H1 (cell line): ENCODE results near the gene DPYSL3. TPM values are rescaled to one million over a fixed set of nuclear protein-coding genes. Genes with fewer than 3 reads are reported as not detected.

ENCODE experiments used
- ASH2L ChIP-seq: fragments of 200-600, 300-600 bp; sonication (generic); IDR thresholded peaks from one replicate; pipeline ENCODE4 v1.7.1; 2017; ENCODE audit warnings: low read length
- FOSL1 ChIP-seq: IDR thresholded peaks from 2 replicates; pipeline ENCODE4 v1.6.1; 2011; ENCODE audit warnings: mild to moderate bottlenecking, low read depth, low read length, moderate library complexity; ENCODE audit not compliant: insufficient read depth
- GABPA ChIP-seq: IDR thresholded peaks from 2 replicates; pipeline ENCODE4 v1.6.1; 2011; ENCODE audit warnings: mild to moderate bottlenecking, low read length, moderate library complexity, borderline replicate concordance; ENCODE audit not compliant: insufficient read depth
- POLR2A ChIP-seq, 2 experiments: IDR thresholded peaks; 1 replicate in 1 of 2; 2 replicates in 1 of 2; pipeline ENCODE4 v1.6.1; 2011; ENCODE audit warnings: low read depth in 2 of 2, low read length in 2 of 2, mild to moderate bottlenecking in 2 of 2; ENCODE audit errors: control extremely low read depth in 1 of 2
- RAD21 ChIP-seq, 2 experiments: IDR thresholded peaks in 1 of 2; conservative IDR thresholded peaks in 1 of 2; 2 replicates each; pipeline ENCODE4 v1.6.1; 2011; ENCODE audit warnings: low read depth in 2 of 2, low read length in 2 of 2, improper control_type of control experiment in 1 of 2, inconsistent platforms in 1 of 2, mild to moderate bottlenecking in 1 of 2, moderate library complexity in 1 of 2
- TBP ChIP-seq: IDR thresholded peaks from 2 replicates; pipeline ENCODE4 v1.6.1; 2011; ENCODE audit warnings: low read depth, low read length, improper control_type of control experiment
- polyA plus RNA-seq, 7 experiments: library from polyadenylated mRNA; depleted of rRNA in 3 of 7; stranded (reverse) in 5 of 7; unstranded in 2 of 7; fragments of >200 nt in 5 of 7; fragments of 200-250 nt in 2 of 7; gene quantifications; 1 replicate in 5 of 7; 2 replicates in 1 of 7; 4 replicates in 1 of 7; pipeline versions ENCODE4 v1.2.1 to v1.2.3, GENCODE V29; 2011 to 2013; ENCODE audit warnings: missing spikeins in 2 of 7, mixed read lengths in 2 of 7
- total RNA-seq: library from RNA; stranded (reverse); fragmentation: NEBNext Ultra II Directional; extraction: Animal tissue kit (Norgen Biotek cat#: 25700); gene quantifications from 2 replicates; pipeline ENCODE4 v1.2.1, GENCODE V29; 2021

DPYSL3 gene
- total and polyA plus RNA-seq, 2 of the 8 experiments (the other 6 are each of a cell fraction or from before 2014, with no cell fraction given), result 268 to 387 TPM

- TF ChIP-seq RAD21 (IDR thresholded peaks at IDR 0.05 in 1 of 2, conservative IDR thresholded peaks at IDR 0.05 in 1 of 2; ENCODE audit: low read depth in 2 of 2, low read length in 2 of 2) (no peak), TBP (no peak), FOSL1 (no peak), GABPA (no peak), ASH2L (no peak), POLR2A (IDR thresholded peaks at IDR 0.05; ENCODE audit: control extremely low read depth in 1 of 2, low read depth in 2 of 2, low read length in 2 of 2) (no peak)
These were observed 82.1 kb downstream of the DPYSL3 start (continued) for GRCh38 chr5:147427521-147428401.
